ENCODE results near the gene SSBP2.

The SSBP2 gene

GRCh38 chr5:81646469-81646995 lies 104.4 kb downstream of the SSBP2 start:
- Histone ChIP-seq H3K4me3 (ENCODE audit: low read length in 2 of 2) (no peak overlapping the region), H3K27me3 (ENCODE audit: control insufficient read depth in 2 of 2, insufficient read depth in 2 of 2, low read length in 2 of 2) (no peaks in the 10 kb centered on the region), H3K9me3 (ENCODE audit: control insufficient read depth in 2 of 2, low read length in 2 of 2) (no peaks in the 10 kb centered on the region), H3K27ac (ENCODE audit: low read depth in 2 of 2, low read length in 2 of 2) (no peak overlapping the region), H3K9ac (ENCODE audit: low read depth in 1 of 2, low read length in 2 of 2) (no peak overlapping the region), H3K36me3 (ENCODE audit: control insufficient read depth in 2 of 2, insufficient read depth in 2 of 2, low read length in 2 of 2) (no peaks in the 10 kb centered on the region), H3K4me1 (ENCODE audit: control insufficient read depth in 2 of 2, insufficient read depth in 2 of 2, low read length in 2 of 2) (no peaks in the 10 kb centered on the region)

- Histone ChIP-seq H3K4me3 (ENCODE audit: low read length in 2 of 2) (no peak overlapping the region), H3K9ac (ENCODE audit: low read depth in 1 of 2, low read length in 2 of 2) (no peak overlapping the region), H3K36me3 (ENCODE audit: control insufficient read depth in 2 of 2, insufficient read depth in 2 of 2, low read length in 2 of 2) (no peaks in the 10 kb centered on the region), H3K27ac (ENCODE audit: low read depth in 2 of 2, low read length in 2 of 2) (no peak overlapping the region), H3K27me3 (ENCODE audit: control insufficient read depth in 2 of 2, insufficient read depth in 2 of 2, low read length in 2 of 2) (no peaks in the 10 kb centered on the region), H3K9me3 (ENCODE audit: control insufficient read depth in 2 of 2, low read length in 2 of 2) (no peaks in the 10 kb centered on the region), H3K4me1 (ENCODE audit: control insufficient read depth in 2 of 2, insufficient read depth in 2 of 2, low read length in 2 of 2) (no peaks in the 10 kb centered on the region)
These were observed 108.7 kb downstream of the SSBP2 start for GRCh38 chr5:81642210-81642609.

- Histone ChIP-seq H3K4me1 (ENCODE audit: control insufficient read depth in 2 of 2, insufficient read depth in 2 of 2, low read length in 2 of 2) (peaks cover 0 to 2% of the 10 kb centered on the region in 2 donors), H3K27me3 (ENCODE audit: control insufficient read depth in 2 of 2, insufficient read depth in 2 of 2, low read length in 2 of 2) (no peaks in the 10 kb centered on the region), H3K36me3 (ENCODE audit: control insufficient read depth in 2 of 2, insufficient read depth in 2 of 2, low read length in 2 of 2) (no peaks in the 10 kb centered on the region), H3K4me3 (ENCODE audit: low read length in 2 of 2) (no peak overlapping the region), H3K27ac (ENCODE audit: low read depth in 2 of 2, low read length in 2 of 2) (no peak overlapping the region), H3K9me3 (ENCODE audit: control insufficient read depth in 2 of 2, low read length in 2 of 2) (no peaks in the 10 kb centered on the region), H3K9ac (ENCODE audit: low read depth in 1 of 2, low read length in 2 of 2) (no peak overlapping the region)
These were observed 111.3 kb downstream of the SSBP2 start for GRCh38 chr5:81639556-81639955.

GRCh38 chr5:81638471-81638870 lies 112.4 kb downstream of the SSBP2 start:
- Histone ChIP-seq H3K4me3 (ENCODE audit: low read length in 2 of 2) (no peak overlapping the region), H3K27ac (ENCODE audit: low read depth in 2 of 2, low read length in 2 of 2) (no peak overlapping the region), H3K27me3 (ENCODE audit: control insufficient read depth in 2 of 2, insufficient read depth in 2 of 2, low read length in 2 of 2) (no peaks in the 10 kb centered on the region), H3K36me3 (ENCODE audit: control insufficient read depth in 2 of 2, insufficient read depth in 2 of 2, low read length in 2 of 2) (no peaks in the 10 kb centered on the region), H3K4me1 (ENCODE audit: control insufficient read depth in 2 of 2, insufficient read depth in 2 of 2, low read length in 2 of 2) (peaks cover 2 to 4% of the 10 kb centered on the region in 2 donors), H3K9ac (ENCODE audit: low read depth in 1 of 2, low read length in 2 of 2) (no peak overlapping the region), H3K9me3 (ENCODE audit: control insufficient read depth in 2 of 2, low read length in 2 of 2) (no peaks in the 10 kb centered on the region)

GRCh38 chr5:81633891-81634290 lies 117.0 kb downstream of the SSBP2 start:
- Histone ChIP-seq H3K4me1 (ENCODE audit: control insufficient read depth in 2 of 2, insufficient read depth in 2 of 2, low read length in 2 of 2) (peaks cover 2 to 4% of the 10 kb centered on the region in 2 donors), H3K27ac (ENCODE audit: low read depth in 2 of 2, low read length in 2 of 2) (no peak overlapping the region), H3K4me3 (ENCODE audit: low read length in 2 of 2) (no peak overlapping the region), H3K9ac (ENCODE audit: low read depth in 1 of 2, low read length in 2 of 2) (no peak overlapping the region), H3K27me3 (ENCODE audit: control insufficient read depth in 2 of 2, insufficient read depth in 2 of 2, low read length in 2 of 2) (no peaks in the 10 kb centered on the region), H3K9me3 (ENCODE audit: control insufficient read depth in 2 of 2, low read length in 2 of 2) (no peaks in the 10 kb centered on the region), H3K36me3 (ENCODE audit: control insufficient read depth in 2 of 2, insufficient read depth in 2 of 2, low read length in 2 of 2) (no peaks in the 10 kb centered on the region)

GRCh38 chr5:81633471-81633870 lies 117.4 kb downstream of the SSBP2 start:
- Histone ChIP-seq H3K4me1 (ENCODE audit: control insufficient read depth in 2 of 2, insufficient read depth in 2 of 2, low read length in 2 of 2) (peaks cover 2 to 4% of the 10 kb centered on the region in 2 donors), H3K9me3 (ENCODE audit: control insufficient read depth in 2 of 2, low read length in 2 of 2) (no peaks in the 10 kb centered on the region), H3K36me3 (ENCODE audit: control insufficient read depth in 2 of 2, insufficient read depth in 2 of 2, low read length in 2 of 2) (no peaks in the 10 kb centered on the region), H3K9ac (ENCODE audit: low read depth in 1 of 2, low read length in 2 of 2) (no peak overlapping the region), H3K27ac (ENCODE audit: low read depth in 2 of 2, low read length in 2 of 2) (no peak overlapping the region), H3K4me3 (ENCODE audit: low read length in 2 of 2) (no peak overlapping the region), H3K27me3 (ENCODE audit: control insufficient read depth in 2 of 2, insufficient read depth in 2 of 2, low read length in 2 of 2) (no peaks in the 10 kb centered on the region)

GRCh38 chr5:81632679-81633078 lies 118.2 kb downstream of the SSBP2 start:
- H3K27ac ChIP-seq (ENCODE audit: low read depth in 2 of 2, low read length in 2 of 2), result no peak overlapping the region
- H3K27me3 ChIP-seq (ENCODE audit: control insufficient read depth in 2 of 2, insufficient read depth in 2 of 2, low read length in 2 of 2), result no peaks in the 10 kb centered on the region
- no peak overlapping the region for H3K9ac ChIP-seq (ENCODE audit: low read depth in 1 of 2, low read length in 2 of 2)
- H3K36me3 ChIP-seq (ENCODE audit: control insufficient read depth in 2 of 2, insufficient read depth in 2 of 2, low read length in 2 of 2), result no peaks in the 10 kb centered on the region
- H3K9me3 ChIP-seq (ENCODE audit: control insufficient read depth in 2 of 2, low read length in 2 of 2), result no peaks in the 10 kb centered on the region
- no peak overlapping the region for H3K4me3 ChIP-seq (ENCODE audit: low read length in 2 of 2)
- peaks cover 2 to 4% of the 10 kb centered on the region in 2 donors for H3K4me1 ChIP-seq (ENCODE audit: control insufficient read depth in 2 of 2, insufficient read depth in 2 of 2, low read length in 2 of 2)

- H3K36me3 ChIP-seq (ENCODE audit: control insufficient read depth in 2 of 2, insufficient read depth in 2 of 2, low read length in 2 of 2), result no peaks in the 10 kb centered on the region
- H3K4me3 ChIP-seq (ENCODE audit: low read length in 2 of 2), result no peak overlapping the region
- H3K27me3 ChIP-seq (ENCODE audit: control insufficient read depth in 2 of 2, insufficient read depth in 2 of 2, low read length in 2 of 2), result no peaks in the 10 kb centered on the region
- H3K9ac ChIP-seq (ENCODE audit: low read depth in 1 of 2, low read length in 2 of 2), result no peak overlapping the region
- no peak overlapping the region for H3K27ac ChIP-seq (ENCODE audit: low read depth in 2 of 2, low read length in 2 of 2)
- H3K4me1 ChIP-seq (ENCODE audit: control insufficient read depth in 2 of 2, insufficient read depth in 2 of 2, low read length in 2 of 2), result peaks cover 2 to 4% of the 10 kb centered on the region in 2 donors
- H3K9me3 ChIP-seq (ENCODE audit: control insufficient read depth in 2 of 2, low read length in 2 of 2), result no peaks in the 10 kb centered on the region
These were observed 119.3 kb downstream of the SSBP2 start for GRCh38 chr5:81631621-81632020.

- Histone ChIP-seq H3K27ac (ENCODE audit: low read depth in 2 of 2, low read length in 2 of 2) (no peak overlapping the region), H3K9me3 (ENCODE audit: control insufficient read depth in 2 of 2, low read length in 2 of 2) (no peaks in the 10 kb centered on the region), H3K9ac (ENCODE audit: low read depth in 1 of 2, low read length in 2 of 2) (no peak overlapping the region), H3K27me3 (ENCODE audit: control insufficient read depth in 2 of 2, insufficient read depth in 2 of 2, low read length in 2 of 2) (no peaks in the 10 kb centered on the region), H3K4me3 (ENCODE audit: low read length in 2 of 2) (no peak overlapping the region), H3K4me1 (ENCODE audit: control insufficient read depth in 2 of 2, insufficient read depth in 2 of 2, low read length in 2 of 2) (peaks cover 2 to 4% of the 10 kb centered on the region in 2 donors), H3K36me3 (ENCODE audit: control insufficient read depth in 2 of 2, insufficient read depth in 2 of 2, low read length in 2 of 2) (no peaks in the 10 kb centered on the region)
These were observed 119.8 kb downstream of the SSBP2 start for GRCh38 chr5:81631124-81631523.

GRCh38 chr5:81630684-81631083 lies 120.2 kb downstream of the SSBP2 start:
- no peak overlapping the region for H3K9ac ChIP-seq (ENCODE audit: low read depth in 1 of 2, low read length in 2 of 2)
- no peaks in the 10 kb centered on the region for H3K36me3 ChIP-seq (ENCODE audit: control insufficient read depth in 2 of 2, insufficient read depth in 2 of 2, low read length in 2 of 2)
- H3K4me1 ChIP-seq (ENCODE audit: control insufficient read depth in 2 of 2, insufficient read depth in 2 of 2, low read length in 2 of 2), result peaks cover 2 to 4% of the 10 kb centered on the region in 2 donors
- no peak overlapping the region for H3K27ac ChIP-seq (ENCODE audit: low read depth in 2 of 2, low read length in 2 of 2)
- no peaks in the 10 kb centered on the region for H3K27me3 ChIP-seq (ENCODE audit: control insufficient read depth in 2 of 2, insufficient read depth in 2 of 2, low read length in 2 of 2)
- H3K4me3 ChIP-seq (ENCODE audit: low read length in 2 of 2), result no peak overlapping the region
- H3K9me3 ChIP-seq (ENCODE audit: control insufficient read depth in 2 of 2, low read length in 2 of 2), result no peaks in the 10 kb centered on the region

- H3K36me3 ChIP-seq (ENCODE audit: control insufficient read depth in 2 of 2, insufficient read depth in 2 of 2, low read length in 2 of 2), result no peaks in the 10 kb centered on the region
- no peak overlapping the region for H3K9ac ChIP-seq (ENCODE audit: low read depth in 1 of 2, low read length in 2 of 2)
- H3K27ac ChIP-seq (ENCODE audit: low read depth in 2 of 2, low read length in 2 of 2), result no peak overlapping the region
- H3K27me3 ChIP-seq (ENCODE audit: control insufficient read depth in 2 of 2, insufficient read depth in 2 of 2, low read length in 2 of 2), result no peaks in the 10 kb centered on the region
- H3K4me1 ChIP-seq (ENCODE audit: control insufficient read depth in 2 of 2, insufficient read depth in 2 of 2, low read length in 2 of 2), result peaks cover 2 to 4% of the 10 kb centered on the region in 2 donors
- no peak overlapping the region for H3K4me3 ChIP-seq (ENCODE audit: low read length in 2 of 2)
- no peaks in the 10 kb centered on the region for H3K9me3 ChIP-seq (ENCODE audit: control insufficient read depth in 2 of 2, low read length in 2 of 2)
These were observed 120.9 kb downstream of the SSBP2 start for GRCh38 chr5:81629986-81630385.
